Left ventricle myocardium inferior (tissue), 1 donor: ENCODE results near the gene ANXA9. TPM values are rescaled to one million over a fixed set of nuclear protein-coding genes. Genes with fewer than 3 reads are reported as not detected.

Experiments
- DNase-seq: peaks from one replicate; pipeline ENCODE4 v3.0.0-alpha.2; 2020
- H3K27ac ChIP-seq: fragments of 200-600 bp; replicated peaks from 2 replicates; pipeline ENCODE4 v1.8.0; 2021
- H3K27me3 ChIP-seq: fragments of 200-600 bp; 2 replicates; pipeline ENCODE4 v1.8.0; 2021; ENCODE audit warnings: low read depth
- H3K36me3 ChIP-seq: fragments of 200-600 bp; 2 replicates; pipeline ENCODE4 v1.8.0; 2021
- H3K4me1 ChIP-seq: fragments of 200-600 bp; 2 replicates; pipeline ENCODE4 v1.8.0; 2021
- H3K4me3 ChIP-seq: fragments of 200-600 bp; 2 replicates; pipeline ENCODE4 v1.8.0; 2021; ENCODE audit warnings: mild to moderate bottlenecking, moderate library complexity
- H3K9me3 ChIP-seq: fragments of 200-600 bp; replicated peaks from 2 replicates; pipeline ENCODE4 v1.8.0; 2021
- intact Hi-C: fragments of 100-400 bp; cut with micrococcal nuclease; formaldehyde crosslinking; loops from one replicate; pipeline ENCODE4 v1.11.0; 2022
- total RNA-seq: library from RNA; stranded (reverse); fragmentation: NEBNext Ultra II Directional; extraction: Animal tissue kit (Norgen Biotek cat#: 25700); gene quantifications from one replicate; pipeline ENCODE4 v1.2.1, GENCODE V29; 2021
- TF ChIP-seq, protein P1 (sequence below): fragments of 200-600 bp; IDR thresholded peaks from 2 replicates; pipeline ENCODE4 v1.8.0; 2021; ENCODE audit warnings: antibody characterized with exemption, mild to moderate bottlenecking, borderline replicate concordance
- donor health status: DM: no; HTN: yes; CAD: no; lungs with severe emphysema.

Gene ANXA9
- total RNA-seq, 1 donor from 2014 or later: 0.14 TPM

DNA sequence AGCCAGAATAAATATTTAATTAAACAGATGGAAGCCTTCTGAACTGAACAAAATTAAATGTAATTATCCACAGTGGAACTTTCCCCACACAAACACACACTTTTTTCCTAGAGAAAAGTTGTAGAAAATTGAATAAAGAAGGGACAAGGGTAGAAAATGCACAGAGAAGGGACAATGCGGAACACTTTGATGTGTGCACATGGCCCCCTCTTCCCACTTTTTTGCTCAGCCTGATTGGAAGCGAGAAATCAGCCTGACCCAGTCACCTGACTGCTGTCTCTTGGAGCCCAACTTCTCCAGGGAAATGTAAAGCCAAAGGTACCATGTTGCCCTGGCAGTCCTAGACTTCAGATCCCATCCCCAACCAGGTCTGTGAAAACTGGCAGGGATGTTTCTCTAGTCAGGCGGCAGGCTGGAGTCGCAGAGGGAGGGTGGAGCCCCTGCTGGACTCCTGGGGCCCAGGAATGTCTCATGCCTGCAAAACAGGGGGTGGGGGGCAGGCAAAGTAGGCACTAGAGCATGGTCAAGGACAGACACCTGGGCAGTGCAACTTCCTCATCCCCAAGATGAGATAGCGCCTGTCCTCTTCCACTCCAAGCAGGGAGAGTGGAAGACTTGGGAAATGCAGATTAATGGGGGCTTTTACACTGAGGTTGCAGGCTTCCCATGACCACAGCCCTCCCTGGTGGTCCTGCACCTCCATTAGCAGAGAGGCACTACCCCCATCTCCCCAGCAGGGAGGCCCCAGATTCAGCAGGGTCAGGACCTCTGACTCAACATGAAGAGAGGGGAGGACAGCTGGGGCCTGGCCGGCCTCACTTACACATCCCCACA is 10.3 kb upstream of the ANXA9 start:
- H3K36me3 ChIP-seq: peaks cover 24% of the 10 kb centered on the region
- no peaks in the 10 kb centered on the region for H3K9me3 ChIP-seq
- TF ChIP-seq, protein P1, sequence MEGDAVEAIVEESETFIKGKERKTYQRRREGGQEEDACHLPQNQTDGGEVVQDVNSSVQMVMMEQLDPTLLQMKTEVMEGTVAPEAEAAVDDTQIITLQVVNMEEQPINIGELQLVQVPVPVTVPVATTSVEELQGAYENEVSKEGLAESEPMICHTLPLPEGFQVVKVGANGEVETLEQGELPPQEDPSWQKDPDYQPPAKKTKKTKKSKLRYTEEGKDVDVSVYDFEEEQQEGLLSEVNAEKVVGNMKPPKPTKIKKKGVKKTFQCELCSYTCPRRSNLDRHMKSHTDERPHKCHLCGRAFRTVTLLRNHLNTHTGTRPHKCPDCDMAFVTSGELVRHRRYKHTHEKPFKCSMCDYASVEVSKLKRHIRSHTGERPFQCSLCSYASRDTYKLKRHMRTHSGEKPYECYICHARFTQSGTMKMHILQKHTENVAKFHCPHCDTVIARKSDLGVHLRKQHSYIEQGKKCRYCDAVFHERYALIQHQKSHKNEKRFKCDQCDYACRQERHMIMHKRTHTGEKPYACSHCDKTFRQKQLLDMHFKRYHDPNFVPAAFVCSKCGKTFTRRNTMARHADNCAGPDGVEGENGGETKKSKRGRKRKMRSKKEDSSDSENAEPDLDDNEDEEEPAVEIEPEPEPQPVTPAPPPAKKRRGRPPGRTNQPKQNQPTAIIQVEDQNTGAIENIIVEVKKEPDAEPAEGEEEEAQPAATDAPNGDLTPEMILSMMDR: no peak
- DNase-seq: no peak
- H3K27ac ChIP-seq: peak overlapping the region; percentile 99
- no peaks in the 10 kb centered on the region for H3K27me3 ChIP-seq
- peak overlapping the region; percentile 94 for H3K4me3 ChIP-seq
- intact Hi-C loops: no loop called here
- H3K4me1 ChIP-seq: peaks cover 67% of the 10 kb centered on the region

DNA sequence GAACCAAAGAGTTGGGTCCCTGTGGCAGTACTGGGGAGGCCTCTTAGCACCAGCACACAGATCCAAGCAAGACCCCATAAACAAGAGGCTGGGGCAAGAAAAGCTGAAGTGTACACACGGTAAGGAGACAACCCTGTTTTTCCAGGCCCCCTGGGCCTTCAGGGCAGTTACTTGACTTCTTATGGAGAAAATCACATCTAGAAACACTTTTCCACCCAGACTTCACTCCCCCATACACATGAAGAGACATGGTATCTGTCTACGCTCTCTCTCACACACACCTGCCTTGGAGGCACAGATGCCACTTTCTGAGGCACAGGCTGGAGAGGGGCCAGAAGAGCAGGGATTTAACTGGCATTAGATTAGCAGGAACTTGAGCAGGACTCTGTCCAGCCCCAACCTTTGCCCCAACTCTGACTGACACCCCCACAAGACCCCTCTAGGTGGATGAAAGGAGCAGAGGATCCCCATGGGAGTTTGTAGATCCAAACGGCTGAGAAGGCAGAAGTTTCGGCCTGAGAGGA is 9.6 kb upstream of the ANXA9 start:
- TF ChIP-seq, protein P1: no peak
- Histone ChIP-seq H3K27ac (peak overlapping the region; percentile 99), H3K4me3 (peak overlapping the region; percentile 94), H3K4me1 (peaks cover 74% of the 10 kb centered on the region), H3K36me3 (peaks cover 17% of the 10 kb centered on the region), H3K9me3 (no peaks in the 10 kb centered on the region), H3K27me3 (no peaks in the 10 kb centered on the region)
- DNase-seq: no peak
- intact Hi-C loops: no loop called here

DNA sequence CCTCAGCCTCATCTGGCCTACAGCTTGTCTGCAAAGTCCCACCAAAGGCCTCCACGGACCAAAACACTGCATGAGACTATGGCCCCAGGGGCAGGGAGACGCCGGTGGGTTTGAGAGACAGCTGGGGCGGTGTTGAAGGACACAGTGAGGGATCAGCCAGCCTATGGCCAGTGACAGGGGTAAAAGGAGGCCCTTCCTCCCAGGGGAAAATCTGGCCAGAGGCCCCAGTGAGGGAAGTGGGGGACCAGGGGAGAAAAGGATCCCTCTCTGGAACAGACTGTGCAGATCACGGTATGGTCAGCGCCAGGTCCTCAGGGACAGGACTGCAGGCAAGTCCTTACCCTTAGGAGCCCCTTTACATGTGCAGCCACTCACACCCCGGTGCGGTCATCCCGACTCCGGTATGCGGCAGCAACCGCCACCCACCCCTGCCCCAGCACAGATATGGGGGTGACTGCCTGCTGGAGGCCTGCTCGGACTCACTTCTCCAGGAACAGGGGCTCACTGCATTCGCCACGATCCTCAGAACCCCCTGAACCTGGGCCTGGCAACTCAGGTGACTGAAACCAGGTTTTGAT is 8.7 kb upstream of the ANXA9 start:
- peak; percentile 23 for DNase-seq
- Histone ChIP-seq H3K27me3 (no peaks in the 10 kb centered on the region), H3K4me3 (peak overlapping the region; percentile 94), H3K36me3 (peaks cover 9% of the 10 kb centered on the region), H3K4me1 (peaks cover 82% of the 10 kb centered on the region), H3K9me3 (no peaks in the 10 kb centered on the region), H3K27ac (peak overlapping the region; percentile 99)
- intact Hi-C loops: no loop called here
- TF ChIP-seq, protein P1: no peak

DNA sequence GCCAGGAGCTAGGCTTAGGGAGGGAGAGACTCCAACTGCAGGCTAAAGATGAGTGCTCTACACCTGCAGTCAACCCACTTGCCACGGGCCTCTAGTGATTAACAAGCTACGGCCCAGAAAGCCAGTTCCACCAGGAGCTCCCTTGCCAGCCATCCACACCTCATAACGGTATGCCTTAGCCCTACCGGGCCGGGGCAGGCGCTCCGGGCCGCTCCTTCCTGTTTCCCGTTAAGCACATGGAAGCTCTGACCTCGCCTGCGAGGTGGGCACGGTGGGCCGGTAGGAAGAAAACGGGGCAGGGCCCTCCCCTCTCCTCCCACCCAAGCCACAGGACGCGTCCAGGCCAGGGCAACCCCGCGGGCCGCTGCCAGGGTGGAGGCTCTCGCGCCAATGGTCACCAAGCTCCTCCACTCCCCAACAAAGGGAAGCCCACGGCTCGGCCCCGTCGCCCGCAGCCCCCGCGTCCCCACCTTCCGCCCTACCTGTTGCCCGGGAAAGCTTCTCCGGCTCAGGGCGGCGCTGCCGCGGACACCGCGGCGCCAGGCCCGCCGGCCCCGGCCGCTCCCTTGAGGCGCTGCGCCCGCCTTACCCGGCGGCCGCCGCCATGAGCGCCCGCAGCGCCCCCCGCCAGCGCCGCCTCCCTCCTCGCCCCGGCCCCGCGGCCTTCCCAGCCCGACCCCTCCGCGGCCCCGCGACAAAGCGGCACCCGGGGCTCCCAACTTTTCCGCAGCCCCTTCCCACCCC is 8.1 kb upstream of the ANXA9 start:
- TF ChIP-seq, protein P1: peak; percentile 12
- Histone ChIP-seq H3K36me3 (peaks cover 2% of the 10 kb centered on the region), H3K4me3 (peak overlapping the region; percentile 94), H3K27me3 (no peaks in the 10 kb centered on the region), H3K27ac (peak overlapping the region; percentile 99), H3K9me3 (no peaks in the 10 kb centered on the region), H3K4me1 (peaks cover 79% of the 10 kb centered on the region)
- intact Hi-C loops: no loop called here
- peak; percentile 33 for DNase-seq
